HepG2 (cell line): ENCODE results near the gene KDM3A. TPM values are rescaled to one million over a fixed set of nuclear protein-coding genes. Genes with fewer than 3 reads are reported as not detected.

ENCODE experiments used
- CBX1 ChIP-seq: IDR thresholded peaks from one replicate; pipeline ENCODE4 v1.6.1; 2016; ENCODE audit warnings: antibody characterized with exemption, low read depth
- FIP1L1 ChIP-seq: fragments of 200-400 bp; formaldehyde crosslinking; IDR thresholded peaks from 2 replicates; pipeline ENCODE4 v1.6.1; 2018; ENCODE audit warnings: low read depth, mild to moderate bottlenecking, low read length, moderate library complexity, borderline replicate concordance; ENCODE audit not compliant: insufficient read depth
- HOXA5 ChIP-seq: sonication (generic); formaldehyde crosslinking; IDR thresholded peaks from 2 replicates; pipeline ENCODE4 v1.4.0; 2020; ENCODE audit warnings: missing genetic modification reagents
- KDM3A ChIP-seq: IDR thresholded peaks from 2 replicates; pipeline ENCODE4 v1.6.1; 2018; ENCODE audit warnings: low read depth, missing compliant biosample characterization
- MAF1 ChIP-seq: sonication (generic); formaldehyde crosslinking; IDR thresholded peaks from 2 replicates; pipeline ENCODE4 v1.5.0; 2020; ENCODE audit warnings: missing genetic modification reagents, borderline replicate concordance
- NCOA2 ChIP-seq: sonication (generic); formaldehyde crosslinking; IDR thresholded peaks from 2 replicates; pipeline ENCODE4 v1.8.0; 2022; ENCODE audit warnings: inconsistent platforms
- NONO ChIP-seq, 2 experiments: fragments of 450-650 bp in 1 of 2; sonication (generic) in 1 of 2; formaldehyde crosslinking in 1 of 2; IDR thresholded peaks in 1 of 2; conservative IDR thresholded peaks in 1 of 2; 2 replicates each; pipeline versions ENCODE4 v1.6.1 to v1.8.0; 2017 to 2022; ENCODE audit warnings: mild to moderate bottlenecking in 1 of 2, missing genetic modification reagents in 1 of 2, moderate library complexity in 1 of 2
- SNAI1 ChIP-seq: sonication (generic); formaldehyde crosslinking; IDR thresholded peaks from 2 replicates; pipeline ENCODE4 v1.5.0; 2020; ENCODE audit warnings: mild to moderate bottlenecking, missing genetic modification reagents, borderline replicate concordance
- SP4 ChIP-seq: sonication (generic); formaldehyde crosslinking; IDR thresholded peaks from 2 replicates; pipeline ENCODE4 v1.8.1; 2023; ENCODE audit warnings: mild to moderate bottlenecking, missing genetic modification reagents
- TAF15 ChIP-seq: fragments of 200-400 bp; formaldehyde crosslinking; IDR thresholded peaks from one replicate; pipeline ENCODE4 v1.6.1; 2018; ENCODE audit warnings: mild to moderate bottlenecking, low read depth, low read length; ENCODE audit not compliant: poor library complexity, severe bottlenecking
- TMF1 ChIP-seq: sonication (generic); formaldehyde crosslinking; IDR thresholded peaks from 2 replicates; pipeline ENCODE4 v1.8.1; 2022; ENCODE audit warnings: low read depth, missing genetic modification reagents
- ZKSCAN1 ChIP-seq: fragments of 150-350 bp; IDR thresholded peaks from 2 replicates; pipeline ENCODE4 v1.6.1; 2014; ENCODE audit warnings: low read length
- ZNF160 ChIP-seq: sonication (generic); formaldehyde crosslinking; IDR thresholded peaks from 2 replicates; pipeline ENCODE4 v1.8.0; 2022; ENCODE audit warnings: mild to moderate bottlenecking, inconsistent platforms, missing genetic modification reagents
- ZNF20 ChIP-seq: sonication (generic); formaldehyde crosslinking; IDR thresholded peaks from 2 replicates; pipeline ENCODE4 v1.4.0; 2020; ENCODE audit warnings: mild to moderate bottlenecking, moderate library complexity, missing genetic modification reagents
- ZNF256 ChIP-seq: sonication (generic); formaldehyde crosslinking; conservative IDR thresholded peaks from 2 replicates; pipeline ENCODE4 v1.4.0; 2020; ENCODE audit warnings: missing genetic modification reagents
- ZNF703 ChIP-seq: sonication (generic); formaldehyde crosslinking; IDR thresholded peaks from 2 replicates; pipeline ENCODE4 v1.5.1; 2020; ENCODE audit warnings: missing genetic modification reagents, mild to moderate bottlenecking, moderate library complexity, borderline replicate concordance
- ZNF724P ChIP-seq: sonication (generic); formaldehyde crosslinking; IDR thresholded peaks from 2 replicates; pipeline ENCODE4 v1.8.0; 2022; ENCODE audit warnings: missing genetic modification reagents, borderline replicate concordance
- ZNF839 ChIP-seq: sonication (generic); formaldehyde crosslinking; IDR thresholded peaks from 2 replicates; pipeline ENCODE4 v1.4.0; 2020; ENCODE audit warnings: missing genetic modification reagents, mild to moderate bottlenecking, borderline replicate concordance
- ZZZ3 ChIP-seq: sonication (generic); formaldehyde crosslinking; IDR thresholded peaks from 2 replicates; pipeline ENCODE4 v1.4.0; 2020; ENCODE audit warnings: missing genetic modification reagents, mild to moderate bottlenecking, borderline replicate concordance
- polyA plus RNA-seq, 8 experiments: library from polyadenylated mRNA; depleted of rRNA in 3 of 8; stranded (reverse) in 7 of 8; unstranded in 1 of 8; fragments of >200 nt; fragmentation: Illumina TruSeq in 4 of 8; extraction: Trizol in 4 of 8; gene quantifications; 2 replicates each; pipeline versions ENCODE4 v1.2.1 to v1.2.3, GENCODE V29; 2011 to 2016; ENCODE audit warnings: low read depth in 4 of 8, missing spikeins in 1 of 8, mixed read lengths in 1 of 8; ENCODE audit not compliant: insufficient read depth in 1 of 8
- total RNA-seq, 5 experiments: library from RNA; depleted of rRNA; stranded (reverse); fragments of >200 nt; fragmentation: Illumina TruSeq; extraction: Trizol; gene quantifications; 2 replicates each; pipeline ENCODE4 v1.2.3, GENCODE V29; 2016; ENCODE audit warnings: low read depth in 1 of 5
- TF ChIP-seq, protein P1 (sequence below): IDR thresholded peaks from 2 replicates; pipeline ENCODE4 v1.6.1; 2018; ENCODE audit warnings: missing genetic modification reagents
- TF ChIP-seq, protein P2 (sequence below): sonication (generic); formaldehyde crosslinking; IDR thresholded peaks from 2 replicates; pipeline ENCODE4 v1.4.0; 2020; ENCODE audit warnings: missing genetic modification reagents
- TF ChIP-seq, protein P3 (sequence below): sonication (generic); formaldehyde crosslinking; IDR thresholded peaks from 2 replicates; pipeline ENCODE4 v1.5.0; 2020; ENCODE audit warnings: mild to moderate bottlenecking, low read depth, missing genetic modification reagents, borderline replicate concordance
- TF ChIP-seq, protein P4 (sequence below): sonication (generic); formaldehyde crosslinking; IDR thresholded peaks from 2 replicates; pipeline ENCODE4 v1.9.0; 2022; ENCODE audit warnings: low read depth, missing genetic modification reagents

The KDM3A gene
- total and polyA plus RNA-seq, 2 of the 13 experiments (the other 11 are each of a cell fraction or from before 2014, with no cell fraction given), result 21.0 to 70.2 TPM

DNA sequence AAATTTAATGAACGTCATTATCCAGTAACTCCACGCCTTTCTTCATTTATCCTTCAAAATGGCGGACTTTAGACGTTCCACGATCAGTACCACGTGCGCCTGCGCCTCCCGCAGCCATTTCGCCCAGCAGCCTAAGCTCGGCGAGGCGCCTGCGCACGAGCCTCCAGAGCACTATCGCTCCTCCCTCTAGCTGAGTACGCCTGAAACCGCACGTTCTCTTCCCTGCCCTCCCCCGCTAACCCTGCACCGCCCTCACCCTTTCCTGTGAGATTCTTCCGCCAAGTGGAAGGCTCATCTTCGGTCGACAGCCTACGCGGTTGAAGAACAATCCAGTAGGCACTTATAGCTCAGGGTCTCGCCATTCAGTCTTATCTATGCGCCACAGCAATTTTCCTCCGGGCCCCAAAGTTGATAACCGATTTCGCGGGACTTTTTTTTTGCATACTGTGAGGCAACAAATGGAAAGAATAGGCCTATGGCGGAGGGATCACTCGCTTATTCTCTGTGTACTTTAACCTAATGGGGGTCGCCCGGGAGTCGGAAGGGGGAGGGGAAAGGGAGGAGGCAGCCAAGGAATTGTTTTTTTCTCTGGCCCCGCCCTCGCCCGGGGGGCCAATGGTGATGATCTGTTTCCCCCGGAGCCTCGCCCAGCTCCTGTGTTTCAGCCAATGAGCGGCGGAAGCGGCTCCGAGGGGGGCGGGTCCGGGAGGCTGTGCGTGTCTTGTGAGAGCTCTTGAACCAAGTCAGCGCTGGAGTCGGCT is at the start of gene KDM3A (continued):
- TF ChIP-seq TAF15 (no peak), KDM3A (CRISPR knock-in tag) (peak; percentile 93), HOXA5 (CRISPR knock-in tag) (peak; percentile 95), ZNF724P (peak; percentile 98), ZZZ3 (CRISPR knock-in tag) (peak; percentile 93; the same call in 1 of the 2 replicates), NONO (IDR thresholded peaks at IDR 0.05) (no peak), NONO (CRISPR knock-in tag; conservative IDR thresholded peaks at IDR 0.05) (peak; percentile 97), MAF1 (CRISPR knock-in tag) (peak; percentile 91), SNAI1 (CRISPR knock-in tag) (peak; percentile 92), ZNF160 (CRISPR knock-in tag) (peak; percentile 96), SP4 (CRISPR knock-in tag) (peak; percentile 95), ZNF20 (CRISPR knock-in tag) (peak; percentile 95; the same call in 1 of the 2 replicates), ZNF256 (peak; percentile 99), ZNF839 (CRISPR knock-in tag) (peak; percentile 94), ZKSCAN1 (peak; percentile 56), ZNF703 (CRISPR knock-in tag) (peak; percentile 95), NCOA2 (CRISPR knock-in tag) (peak; percentile 82), FIP1L1 (peak; percentile 71; the same call in 1 of the 2 replicates), TMF1 (peak; percentile 99), CBX1 (peak; percentile 85)
- TF ChIP-seq, protein P1, sequence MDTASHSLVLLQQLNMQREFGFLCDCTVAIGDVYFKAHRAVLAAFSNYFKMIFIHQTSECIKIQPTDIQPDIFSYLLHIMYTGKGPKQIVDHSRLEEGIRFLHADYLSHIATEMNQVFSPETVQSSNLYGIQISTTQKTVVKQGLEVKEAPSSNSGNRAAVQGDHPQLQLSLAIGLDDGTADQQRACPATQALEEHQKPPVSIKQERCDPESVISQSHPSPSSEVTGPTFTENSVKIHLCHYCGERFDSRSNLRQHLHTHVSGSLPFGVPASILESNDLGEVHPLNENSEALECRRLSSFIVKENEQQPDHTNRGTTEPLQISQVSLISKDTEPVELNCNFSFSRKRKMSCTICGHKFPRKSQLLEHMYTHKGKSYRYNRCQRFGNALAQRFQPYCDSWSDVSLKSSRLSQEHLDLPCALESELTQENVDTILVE, result peak; percentile 95
- TF ChIP-seq, protein P2, sequence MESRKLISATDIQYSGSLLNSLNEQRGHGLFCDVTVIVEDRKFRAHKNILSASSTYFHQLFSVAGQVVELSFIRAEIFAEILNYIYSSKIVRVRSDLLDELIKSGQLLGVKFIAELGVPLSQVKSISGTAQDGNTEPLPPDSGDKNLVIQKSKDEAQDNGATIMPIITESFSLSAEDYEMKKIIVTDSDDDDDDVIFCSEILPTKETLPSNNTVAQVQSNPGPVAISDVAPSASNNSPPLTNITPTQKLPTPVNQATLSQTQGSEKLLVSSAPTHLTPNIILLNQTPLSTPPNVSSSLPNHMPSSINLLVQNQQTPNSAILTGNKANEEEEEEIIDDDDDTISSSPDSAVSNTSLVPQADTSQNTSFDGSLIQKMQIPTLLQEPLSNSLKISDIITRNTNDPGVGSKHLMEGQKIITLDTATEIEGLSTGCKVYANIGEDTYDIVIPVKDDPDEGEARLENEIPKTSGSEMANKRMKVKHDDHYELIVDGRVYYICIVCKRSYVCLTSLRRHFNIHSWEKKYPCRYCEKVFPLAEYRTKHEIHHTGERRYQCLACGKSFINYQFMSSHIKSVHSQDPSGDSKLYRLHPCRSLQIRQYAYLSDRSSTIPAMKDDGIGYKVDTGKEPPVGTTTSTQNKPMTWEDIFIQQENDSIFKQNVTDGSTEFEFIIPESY (CRISPR knock-in tag), result peak; percentile 77; the same call in 1 of the 2 replicates
- TF ChIP-seq, protein P3, sequence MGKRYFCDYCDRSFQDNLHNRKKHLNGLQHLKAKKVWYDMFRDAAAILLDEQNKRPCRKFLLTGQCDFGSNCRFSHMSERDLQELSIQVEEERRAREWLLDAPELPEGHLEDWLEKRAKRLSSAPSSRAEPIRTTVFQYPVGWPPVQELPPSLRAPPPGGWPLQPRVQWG (CRISPR knock-in tag), result no peak; the same call in 1 of the 2 replicates
- TF ChIP-seq, protein P4, sequence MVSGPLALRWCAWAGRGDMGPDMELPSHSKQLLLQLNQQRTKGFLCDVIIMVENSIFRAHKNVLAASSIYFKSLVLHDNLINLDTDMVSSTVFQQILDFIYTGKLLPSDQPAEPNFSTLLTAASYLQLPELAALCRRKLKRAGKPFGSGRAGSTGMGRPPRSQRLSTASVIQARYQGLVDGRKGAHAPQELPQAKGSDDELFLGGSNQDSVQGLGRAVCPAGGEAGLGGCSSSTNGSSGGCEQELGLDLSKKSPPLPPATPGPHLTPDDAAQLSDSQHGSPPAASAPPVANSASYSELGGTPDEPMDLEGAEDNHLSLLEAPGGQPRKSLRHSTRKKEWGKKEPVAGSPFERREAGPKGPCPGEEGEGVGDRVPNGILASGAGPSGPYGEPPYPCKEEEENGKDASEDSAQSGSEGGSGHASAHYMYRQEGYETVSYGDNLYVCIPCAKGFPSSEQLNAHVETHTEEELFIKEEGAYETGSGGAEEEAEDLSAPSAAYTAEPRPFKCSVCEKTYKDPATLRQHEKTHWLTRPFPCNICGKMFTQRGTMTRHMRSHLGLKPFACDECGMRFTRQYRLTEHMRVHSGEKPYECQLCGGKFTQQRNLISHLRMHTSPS, result peak; percentile 86
